Astrocyte of the cerebellum (primary cell): ENCODE measurements around the gene PRSS38.

Source experiments
- DNase-seq: peaks from one replicate; pipeline ENCODE4 v3.0.0-alpha.2; 2011; ENCODE audit warnings: low read depth
- H3K4me3 ChIP-seq: 2 replicates; pipeline ENCODE4 v1.5.1; 2011; ENCODE audit warnings: mild to moderate bottlenecking, low read depth, low read length, moderate library complexity
- in situ Hi-C: cut with HindIII; loops from 2 replicates; pipeline ENCODE4 v1.10.0; 2017; ENCODE audit warnings: low sequenced_read_pairs
- TF ChIP-seq, protein P1 (sequence below): IDR thresholded peaks from 2 replicates; pipeline ENCODE4 v1.5.1; 2012; ENCODE audit warnings: low read length, low read depth, moderate library complexity, mild to moderate bottlenecking; ENCODE audit errors: missing control alignments

PRSS38 gene

GRCh38 chr1:227815468-227816409 is at the start of gene PRSS38:
TSS of gene PRSS38 (plus strand) at chr1:227815675. CDS start at chr1:227815717, 42 bp downstream.
- TF ChIP-seq, protein P1, sequence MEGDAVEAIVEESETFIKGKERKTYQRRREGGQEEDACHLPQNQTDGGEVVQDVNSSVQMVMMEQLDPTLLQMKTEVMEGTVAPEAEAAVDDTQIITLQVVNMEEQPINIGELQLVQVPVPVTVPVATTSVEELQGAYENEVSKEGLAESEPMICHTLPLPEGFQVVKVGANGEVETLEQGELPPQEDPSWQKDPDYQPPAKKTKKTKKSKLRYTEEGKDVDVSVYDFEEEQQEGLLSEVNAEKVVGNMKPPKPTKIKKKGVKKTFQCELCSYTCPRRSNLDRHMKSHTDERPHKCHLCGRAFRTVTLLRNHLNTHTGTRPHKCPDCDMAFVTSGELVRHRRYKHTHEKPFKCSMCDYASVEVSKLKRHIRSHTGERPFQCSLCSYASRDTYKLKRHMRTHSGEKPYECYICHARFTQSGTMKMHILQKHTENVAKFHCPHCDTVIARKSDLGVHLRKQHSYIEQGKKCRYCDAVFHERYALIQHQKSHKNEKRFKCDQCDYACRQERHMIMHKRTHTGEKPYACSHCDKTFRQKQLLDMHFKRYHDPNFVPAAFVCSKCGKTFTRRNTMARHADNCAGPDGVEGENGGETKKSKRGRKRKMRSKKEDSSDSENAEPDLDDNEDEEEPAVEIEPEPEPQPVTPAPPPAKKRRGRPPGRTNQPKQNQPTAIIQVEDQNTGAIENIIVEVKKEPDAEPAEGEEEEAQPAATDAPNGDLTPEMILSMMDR, result no peak
- in situ Hi-C loops, result no loop called here
- H3K4me3 ChIP-seq, result no peak within 1 kb of the TSS
- DNase-seq, result no peak

DNA sequence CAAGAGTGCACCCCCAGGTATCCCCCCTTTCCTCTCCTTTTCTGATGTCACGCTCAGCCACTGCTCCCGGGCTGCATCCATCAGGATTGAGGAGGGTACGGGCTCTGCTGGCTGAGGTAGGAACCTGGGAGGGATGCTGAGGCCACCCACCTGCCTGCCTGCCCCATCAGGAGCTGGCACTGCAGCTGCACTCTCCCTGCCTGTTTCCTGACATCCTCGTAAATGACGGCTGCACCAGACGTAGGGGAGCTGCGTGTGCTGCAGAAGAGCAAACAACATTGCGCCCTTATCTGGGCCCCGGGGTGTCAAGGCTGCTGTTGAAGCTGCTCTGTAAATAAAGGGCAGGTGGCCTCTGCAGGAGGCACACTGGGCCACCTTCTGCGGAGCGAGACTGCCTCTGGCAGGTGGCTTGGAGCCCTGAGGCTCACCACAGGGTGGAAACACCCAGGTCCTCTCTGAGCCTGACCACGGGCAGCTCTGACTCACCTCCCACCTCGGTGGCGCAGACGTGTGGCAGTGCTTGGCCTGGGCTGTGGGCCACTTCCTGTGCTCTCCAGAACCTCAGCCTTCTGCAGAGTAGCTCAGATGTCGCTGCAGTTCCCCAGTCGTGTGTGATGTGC is 49.4 kb upstream of the PRSS38 start:
- no peak for DNase-seq
- H3K4me3 ChIP-seq, result no peak overlapping the region
- in situ Hi-C loops, result loop anchor here (25.0 kb wide), 1 partner anchor 171 kb away; the partner anchor contains the start of gene WNT9A

GRCh38 chr1:227766653-227767277 is 48.7 kb upstream of the PRSS38 start:
- H3K4me3 ChIP-seq, result no peak overlapping the region
- in situ Hi-C loops, result loop anchor here (25.0 kb wide), 1 partner anchor 171 kb away; the partner anchor contains the start of gene WNT9A
- TF ChIP-seq, protein P1, result no peak
- DNase-seq, result no peak

More for the DNA sequence above, 49.4 kb upstream of the PRSS38 start:
- TF ChIP-seq, protein P1, result no peak

- no peak overlapping the region for H3K4me3 ChIP-seq
- DNase-seq, result no peak
- TF ChIP-seq, protein P1, result no peak
- in situ Hi-C loops, result loop anchor here (25.0 kb wide), 1 partner anchor 170 kb away; the partner anchor contains the start of gene WNT9A
Observed at GRCh38 chr1:227767401-227768124, 47.9 kb upstream of the PRSS38 start.

- TF ChIP-seq, protein P1, result no peak
- DNase-seq, result no peak
- in situ Hi-C loops, result loop anchor here (25.0 kb wide), 1 partner anchor 169 kb away; the partner anchor contains the start of gene WNT9A
- no peak overlapping the region for H3K4me3 ChIP-seq
Observed at GRCh38 chr1:227768125-227768439, 47.4 kb upstream of the PRSS38 start.
